IPS DF 19.7 (cell line): Measurements from ENCODE around the gene ZNF366.
A peak's percentile ranks its signal among the peaks of the same experiment; 100 is the strongest.

Experiments
- DNase-seq: peaks from one replicate; pipeline ENCODE4 v3.0.0-alpha.2; 2013; ENCODE audit warnings: low read depth, low spot score

The ZNF366 gene

DNA sequence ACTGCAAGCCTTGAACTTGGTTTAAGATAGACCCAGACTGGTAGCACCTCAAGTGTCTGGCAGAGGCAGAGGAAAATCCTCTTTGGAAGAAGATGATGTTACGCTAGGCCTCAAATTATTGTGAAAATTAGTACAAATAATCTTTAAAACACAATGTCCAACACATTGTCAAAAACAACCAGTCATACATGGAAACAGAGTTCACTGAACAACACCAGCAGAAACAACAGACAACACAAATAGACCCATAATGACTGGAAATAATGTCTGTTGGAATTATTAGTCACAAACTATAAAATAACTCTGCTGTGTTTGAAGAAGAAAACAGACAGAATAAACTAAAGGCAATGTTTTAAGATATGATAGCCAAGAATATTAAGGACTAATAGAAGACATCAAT, 15.4 kb upstream of the ZNF366 start:
- DNase-seq: no peak

DNA sequence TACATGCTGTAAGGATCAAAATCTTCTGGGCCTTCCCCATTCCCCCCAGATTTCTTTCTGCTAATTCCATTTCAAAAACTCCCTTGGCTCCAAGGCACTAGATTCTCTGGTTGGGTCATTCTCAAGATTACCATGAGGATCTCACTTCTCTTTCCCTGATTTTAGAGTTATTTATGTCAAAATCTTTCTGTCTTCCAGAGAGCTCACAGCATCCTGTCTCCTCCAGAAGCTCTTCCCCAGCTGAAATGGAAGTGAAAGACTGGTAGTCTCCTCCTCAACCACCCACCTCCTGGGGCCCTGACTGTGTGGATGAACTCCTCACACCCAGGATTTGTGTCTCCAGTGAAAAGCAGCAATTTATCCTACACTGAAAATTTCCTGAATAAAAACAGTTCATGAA, 11.9 kb upstream of the ZNF366 start:
- no peak for DNase-seq

DNA sequence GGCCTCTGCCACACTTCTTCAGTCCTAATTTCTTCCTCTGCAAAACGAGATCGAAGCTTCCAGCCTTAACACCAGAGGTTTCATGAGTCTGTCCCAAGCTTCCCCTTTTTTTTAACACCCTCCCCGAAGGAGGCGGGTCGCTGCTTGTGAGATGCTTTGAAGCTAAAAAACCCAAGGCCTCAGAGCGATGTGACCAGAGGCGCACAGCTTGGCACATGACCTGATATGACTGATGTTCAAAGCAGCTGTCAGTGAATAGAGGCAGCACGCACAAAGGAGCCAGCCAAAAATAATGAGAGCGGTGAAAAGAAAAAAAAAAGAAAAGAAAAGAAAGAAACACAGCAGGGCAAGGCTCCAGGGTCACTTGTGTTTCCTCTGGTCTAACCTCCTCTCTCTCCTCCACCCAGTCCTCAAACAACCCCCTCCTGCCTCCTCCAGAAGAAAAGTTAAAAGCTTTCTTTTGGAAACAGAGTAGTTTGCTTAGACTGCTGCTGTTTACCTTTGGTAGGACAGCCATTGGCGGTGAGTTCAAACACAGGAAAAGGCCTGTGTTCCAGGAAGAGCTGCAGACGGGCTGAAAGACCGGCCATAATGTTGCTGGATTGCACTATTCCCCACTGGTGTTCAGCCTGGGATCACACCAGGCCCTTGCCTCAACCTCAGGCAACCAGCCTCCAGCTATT, 10.9 kb upstream of the ZNF366 start:
- DNase-seq: no peak

DNA sequence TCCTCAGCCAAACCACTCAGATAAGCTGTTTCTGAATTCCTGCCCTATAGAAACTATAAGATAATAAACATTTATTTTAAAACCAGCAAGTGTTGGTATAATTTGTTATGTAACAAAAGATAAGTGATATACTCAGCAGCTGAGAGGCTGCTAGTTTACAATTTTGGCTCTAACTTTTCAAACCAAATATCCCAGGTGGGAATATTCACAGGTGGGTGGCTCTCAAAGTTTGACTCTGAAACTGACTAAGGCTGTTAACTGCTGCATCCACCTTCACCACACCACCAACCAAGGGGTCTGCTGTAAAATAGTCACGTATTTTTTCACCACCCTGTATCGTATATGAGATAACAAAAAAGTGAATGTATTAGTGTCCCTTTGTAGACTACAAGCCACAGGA, 9.7 kb upstream of the ZNF366 start:
- no peak for DNase-seq

DNA sequence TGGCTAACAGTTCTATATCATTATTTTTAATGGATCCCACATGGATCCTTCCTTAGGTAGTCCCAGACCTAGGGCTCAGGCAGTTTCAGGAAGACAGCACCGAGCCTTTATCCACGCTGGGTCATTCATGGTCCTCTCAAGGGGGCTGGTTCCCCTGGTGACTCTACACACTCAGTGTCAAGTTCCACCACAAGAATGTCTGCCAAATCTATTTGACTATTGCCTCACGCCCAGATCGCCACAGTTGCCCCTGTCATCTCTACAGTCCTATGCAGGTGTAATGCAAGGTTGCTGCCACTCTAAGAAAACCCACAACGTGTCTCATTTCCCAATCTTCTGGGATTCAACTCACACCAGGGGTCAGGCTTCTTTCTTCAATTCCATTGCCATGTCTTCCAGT, 8.0 kb upstream of the ZNF366 start:
- no peak for DNase-seq

DNA sequence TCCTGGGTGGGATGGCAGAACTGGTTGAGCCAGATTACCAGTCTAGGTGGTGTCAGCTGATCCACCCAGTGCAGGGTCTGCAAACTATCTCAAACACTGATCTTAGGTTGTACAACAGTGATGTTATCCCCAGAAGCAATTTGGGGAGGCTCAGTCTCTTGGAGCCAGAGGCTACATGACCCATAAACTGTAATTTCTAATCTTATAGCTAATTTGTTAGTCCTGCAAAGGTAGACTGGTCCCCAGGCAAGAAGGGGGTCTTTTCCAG, 5.3 kb upstream of the ZNF366 start:
- no peak for DNase-seq

DNA sequence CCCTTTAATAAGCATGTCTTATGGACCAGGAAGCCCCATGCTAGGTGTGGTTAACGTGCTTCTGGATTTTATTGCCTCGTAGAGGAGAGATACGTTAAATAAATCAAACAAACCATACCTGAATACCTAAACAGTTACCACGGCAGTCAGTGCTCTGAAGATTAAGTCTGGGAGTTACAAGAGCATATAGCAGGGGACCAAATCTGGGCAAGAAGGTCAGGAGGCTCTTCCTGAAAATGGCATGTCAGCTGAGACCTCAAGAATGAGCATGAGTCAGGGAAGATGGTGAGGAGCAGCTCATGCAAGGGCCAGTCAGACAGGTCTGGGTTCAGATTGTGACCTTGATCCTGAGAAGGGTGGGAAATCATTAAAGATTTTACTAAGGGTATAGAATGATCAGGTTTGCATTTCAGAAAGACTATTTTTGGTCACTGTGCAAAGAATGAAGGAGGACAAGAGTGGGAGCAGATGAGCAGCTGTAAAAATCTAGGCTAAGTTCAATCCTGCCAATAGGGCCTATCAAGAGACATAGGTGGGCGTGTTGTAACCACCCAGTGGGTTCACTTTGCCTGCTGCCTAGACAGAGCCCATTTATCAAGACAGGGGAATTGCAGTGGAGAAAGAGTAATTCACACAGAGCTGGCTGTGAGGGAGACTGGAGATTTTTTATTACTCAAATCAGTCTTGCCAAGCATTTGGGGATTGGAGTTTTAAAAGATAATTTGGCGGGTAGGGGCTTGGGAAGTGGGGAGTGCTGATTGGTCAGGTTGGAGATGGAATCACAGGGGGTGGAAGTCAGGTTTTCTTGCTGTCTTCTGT, 4.8 kb upstream of the ZNF366 start:
- no peak for DNase-seq

DNA sequence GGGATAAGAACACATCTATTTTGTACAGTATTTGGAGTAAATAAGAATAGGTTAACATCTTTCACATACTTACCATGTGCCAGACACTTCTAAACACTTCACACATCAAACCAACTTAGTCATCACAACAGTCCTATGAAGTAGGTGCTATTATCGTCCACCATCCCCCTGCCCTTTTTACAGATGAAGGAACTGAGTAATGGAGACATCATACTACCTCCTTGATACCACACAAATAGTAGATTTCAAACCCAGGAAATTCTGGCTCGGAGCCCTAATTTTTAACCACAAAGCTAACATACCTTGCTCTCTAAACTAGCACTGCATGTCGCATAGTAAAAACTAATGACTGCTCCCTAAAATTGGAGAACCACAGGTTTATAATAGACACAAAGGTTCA, 4.2 kb upstream of the ZNF366 start:
- DNase-seq: no peak

DNA sequence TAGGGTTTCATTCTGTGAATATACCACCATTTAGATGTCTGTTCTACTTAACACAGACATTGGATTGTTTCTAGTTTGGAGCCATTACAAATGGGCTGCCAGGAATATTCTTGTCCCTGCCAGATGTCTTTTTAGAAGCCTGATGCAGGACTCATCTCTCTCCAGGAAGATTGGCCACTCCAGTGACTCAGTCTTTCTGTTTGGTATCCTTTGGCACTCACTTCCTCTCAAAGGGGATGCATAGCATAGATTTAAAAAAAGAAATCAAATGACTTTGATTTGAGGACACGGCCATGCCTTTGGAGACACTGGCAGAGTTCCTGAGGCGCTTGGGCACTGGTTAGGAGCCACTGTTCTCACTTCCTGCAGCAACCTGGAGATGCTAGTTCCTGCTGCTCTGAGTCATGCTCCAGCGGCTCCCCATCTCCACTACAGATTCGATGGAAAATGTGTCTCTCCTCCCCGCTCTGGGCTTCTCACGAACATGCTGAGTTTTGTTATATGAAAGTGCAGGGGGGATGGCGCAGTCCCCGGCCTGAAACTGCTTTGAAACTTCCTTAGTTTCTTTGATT, 3.5 kb upstream of the ZNF366 start:
- DNase-seq: no peak

DNA sequence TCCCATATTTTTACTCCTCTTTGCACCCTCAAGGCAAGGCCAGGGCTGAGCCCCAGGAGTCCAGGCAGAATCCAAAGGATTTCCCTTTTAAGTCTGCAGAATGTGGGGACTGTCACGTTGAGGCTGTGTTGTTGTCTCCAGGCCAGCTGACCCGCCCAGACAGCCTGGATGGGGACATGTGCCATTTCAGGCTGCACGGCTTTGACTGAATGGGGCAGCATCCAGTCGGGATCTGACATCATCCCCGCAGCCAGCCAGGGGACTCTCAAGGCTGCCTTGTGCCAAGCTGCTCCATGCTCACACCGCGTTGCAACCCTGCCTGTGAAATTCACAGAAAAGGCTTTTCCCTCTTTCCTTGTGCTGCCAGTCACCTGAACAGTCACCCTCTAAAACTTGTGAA, 2.2 kb upstream of the ZNF366 start:
- DNase-seq: no peak

DNA sequence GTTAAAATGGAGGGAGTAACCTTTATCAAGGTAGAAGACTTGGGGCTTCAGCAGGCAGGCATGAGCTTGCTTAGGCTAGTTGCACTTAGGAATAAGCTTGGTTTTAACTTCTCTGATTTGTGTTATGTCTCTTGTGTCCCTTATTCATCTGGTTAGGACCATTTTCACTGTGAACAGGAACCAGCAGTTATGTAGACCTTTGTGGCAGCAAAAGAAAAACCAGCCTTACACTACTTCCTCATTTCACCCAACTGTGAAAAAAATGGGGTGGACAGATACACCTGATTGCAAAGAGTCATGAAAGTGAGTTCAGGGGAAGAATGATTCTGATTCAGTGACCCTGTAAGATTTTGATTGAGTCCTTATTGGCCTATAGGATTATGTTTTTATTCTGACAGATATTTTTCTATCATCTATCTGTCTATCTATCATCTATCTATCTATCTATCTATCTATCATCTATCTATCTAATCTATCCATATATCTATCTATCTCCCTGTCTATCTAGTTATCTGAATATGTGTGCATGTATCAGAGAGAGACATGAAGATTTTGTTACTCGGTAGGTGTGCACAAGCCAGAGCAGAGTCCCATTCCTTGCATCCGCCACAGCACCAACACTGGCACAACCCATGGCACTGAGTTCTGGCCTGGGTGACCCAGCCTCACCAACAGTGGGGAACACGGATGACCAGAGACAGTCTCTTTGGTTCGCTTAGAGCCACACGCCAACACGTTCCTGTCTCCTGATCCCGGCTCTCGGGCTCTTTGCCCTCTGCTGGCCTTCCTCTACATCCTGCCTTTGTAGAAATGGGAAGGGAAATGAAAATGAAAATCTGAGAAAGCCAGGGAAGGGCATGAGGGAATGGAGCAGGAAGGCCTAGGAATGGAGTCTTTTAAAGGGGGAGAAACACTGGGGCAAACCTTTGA, 1.3 kb upstream of the ZNF366 start:
- DNase-seq: no peak

DNA sequence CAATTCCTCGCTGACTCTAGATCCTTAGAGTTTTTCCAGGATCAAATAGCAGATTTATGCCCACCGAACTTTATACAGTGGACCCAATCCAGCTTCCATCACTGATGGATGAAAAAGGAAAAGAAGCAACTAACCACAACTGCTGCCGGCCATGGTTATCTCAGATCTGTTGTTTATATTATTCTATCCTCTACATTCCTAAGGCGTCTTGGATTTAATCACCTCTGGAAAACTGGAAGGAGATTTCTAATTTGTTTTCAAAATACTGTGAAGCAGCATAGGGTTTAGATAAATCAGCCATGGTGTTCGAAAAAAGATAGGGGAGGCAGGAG, 663 bp upstream of the ZNF366 start:
- DNase-seq: no peak

DNA sequence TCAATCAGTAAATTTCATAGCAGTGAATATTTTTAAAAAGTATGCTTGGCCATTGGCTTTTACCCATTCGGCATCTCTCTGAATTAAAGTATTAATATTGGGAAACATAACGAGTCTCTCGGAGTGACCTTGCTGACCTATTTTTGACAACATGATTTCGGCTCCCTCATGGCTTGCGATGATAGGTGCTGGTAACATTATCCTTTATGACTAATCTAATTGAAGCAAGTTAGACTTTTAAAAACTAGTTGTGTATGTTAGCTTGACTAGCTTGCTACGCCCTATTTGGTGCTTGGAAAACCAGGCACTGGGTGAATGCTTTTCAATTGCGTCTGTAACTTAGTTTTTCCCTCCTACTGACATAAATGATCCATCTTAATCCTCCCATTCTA, 1.1 kb downstream of the ZNF366 start:
- no peak for DNase-seq

DNA sequence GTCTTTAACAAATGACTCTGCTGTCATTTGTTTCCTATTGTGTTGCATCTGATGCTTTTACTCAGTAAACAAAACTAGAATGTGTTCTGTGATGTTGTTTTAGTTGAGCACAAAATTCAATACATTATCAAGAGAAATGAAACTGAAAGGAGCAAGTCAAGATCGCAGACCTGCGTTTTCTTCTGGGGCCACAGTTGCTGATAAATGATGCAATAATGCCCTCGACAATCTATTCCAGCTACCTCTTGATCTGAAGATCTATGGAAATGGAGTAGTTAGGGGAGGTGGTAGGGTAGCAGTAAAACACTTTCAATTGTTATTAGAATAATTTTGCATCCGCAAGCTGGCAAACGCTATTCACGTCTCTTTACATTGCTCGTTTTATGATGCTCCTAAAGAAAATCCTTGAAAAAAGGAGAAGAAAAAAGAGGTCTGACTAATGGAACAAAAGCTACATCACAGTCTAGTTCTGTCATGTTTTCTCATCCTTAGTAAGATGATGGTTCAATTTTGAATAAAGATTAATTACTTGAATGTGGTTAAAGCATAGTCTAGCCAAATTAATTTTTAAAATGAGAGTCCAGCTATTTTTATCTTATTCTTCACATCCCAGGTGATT, 1.6 kb downstream of the ZNF366 start:
- no peak for DNase-seq

DNA sequence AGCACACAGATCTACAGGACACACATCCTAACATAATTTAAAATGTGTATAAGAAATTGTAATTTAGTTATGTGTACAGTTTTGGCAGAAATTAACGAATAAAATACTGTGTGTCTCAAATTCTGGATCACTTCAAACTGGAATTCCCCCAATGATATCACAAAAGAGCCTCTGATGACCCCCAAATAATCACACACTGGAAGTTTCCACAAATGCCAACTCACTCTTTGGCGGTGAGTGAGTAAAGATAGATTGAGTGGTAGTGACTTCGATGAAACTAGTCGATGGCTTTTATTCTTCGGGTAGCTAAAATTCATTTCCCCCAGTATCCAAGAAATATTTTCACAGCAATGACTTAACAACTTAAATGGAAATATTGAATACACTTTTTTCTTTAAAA, 2.2 kb downstream of the ZNF366 start:
- DNase-seq: no peak

DNA sequence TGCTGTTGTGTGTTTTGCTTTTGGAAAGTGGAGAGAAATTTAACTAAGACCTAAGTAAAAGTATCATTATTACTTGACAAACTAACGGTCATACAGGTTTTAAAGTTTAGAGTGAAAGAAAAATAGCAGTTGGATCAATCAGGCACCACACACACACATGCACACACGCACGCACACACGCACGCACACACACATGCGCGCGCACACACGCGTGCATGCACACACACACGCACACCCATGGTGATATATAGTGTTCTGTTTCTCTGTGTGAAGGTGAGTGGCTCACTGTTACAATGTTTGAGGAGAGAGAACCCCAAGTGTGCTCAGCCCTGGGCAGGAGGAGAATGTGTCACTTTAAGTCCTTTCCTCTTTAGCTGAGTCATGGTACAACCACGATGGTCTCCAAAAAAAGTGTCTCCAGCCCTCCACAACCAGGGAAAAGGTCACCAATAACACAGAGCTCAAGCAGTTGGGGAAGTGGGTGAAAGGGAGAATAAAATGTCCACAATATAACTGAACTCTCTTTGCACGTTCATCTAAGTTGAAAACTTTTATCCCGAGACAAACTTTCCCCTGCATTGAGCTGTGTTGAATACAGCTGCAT, 3.2 kb downstream of the ZNF366 start:
- DNase-seq: no peak

DNA sequence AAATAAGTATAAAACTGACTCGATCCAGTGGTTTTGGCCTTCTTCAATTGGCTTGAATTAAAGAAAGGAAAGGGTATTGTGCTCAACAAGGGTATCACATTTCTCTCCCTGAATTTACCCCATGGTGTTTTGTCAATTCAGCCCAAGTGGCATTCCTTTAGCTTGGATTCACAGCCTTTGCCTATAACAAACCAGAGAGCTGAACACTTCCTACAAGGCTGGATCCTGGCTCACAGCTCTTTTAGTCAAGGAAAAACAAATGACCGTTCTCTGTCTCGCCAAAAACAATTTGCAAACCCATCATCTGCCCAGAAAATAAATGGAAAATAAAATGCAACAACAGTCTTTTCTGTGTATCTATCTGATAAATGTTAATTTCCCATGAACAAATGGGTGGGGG, 5.7 kb downstream of the ZNF366 start:
- DNase-seq: peak; percentile 45

DNA sequence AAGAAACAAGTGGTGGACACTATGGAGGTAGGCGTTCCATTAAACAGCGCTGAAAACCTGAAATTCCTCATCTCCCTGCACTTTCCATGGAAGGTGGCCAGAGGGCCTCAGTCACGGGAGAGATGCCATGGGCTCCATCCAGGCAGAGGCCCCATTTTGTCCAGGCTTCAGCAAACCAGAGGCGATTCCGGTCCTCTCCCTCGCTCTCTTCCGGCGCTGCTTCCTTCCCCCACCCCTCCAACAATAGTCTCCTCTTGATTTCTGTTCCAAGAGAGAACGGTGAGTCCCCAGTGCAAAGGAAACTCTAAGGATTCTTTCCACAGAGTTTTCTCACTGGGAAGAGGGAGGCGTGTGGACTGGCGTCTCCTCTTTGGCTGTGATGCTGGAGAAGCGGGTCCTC, 7.5 kb downstream of the ZNF366 start:
- no peak for DNase-seq

DNA sequence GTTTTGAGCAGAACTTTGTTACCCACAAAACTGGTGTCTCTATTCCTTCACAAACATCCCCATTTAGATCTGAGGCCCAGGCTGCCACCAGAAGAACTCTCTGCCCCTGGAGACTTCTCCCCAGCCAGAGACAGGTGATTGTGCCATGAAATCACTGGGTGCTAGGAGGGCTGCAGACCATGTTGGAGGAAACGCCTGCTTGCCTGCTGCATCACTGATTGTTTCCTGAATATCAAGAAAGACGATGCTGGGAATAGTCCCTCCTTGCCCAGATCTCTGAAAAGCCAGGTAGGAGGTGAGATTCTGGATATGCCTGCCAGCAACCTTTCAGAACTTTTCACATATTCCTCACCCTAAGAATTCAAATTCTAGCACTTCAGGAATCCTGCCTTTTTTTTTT, 8.1 kb downstream of the ZNF366 start:
- DNase-seq: no peak

DNA sequence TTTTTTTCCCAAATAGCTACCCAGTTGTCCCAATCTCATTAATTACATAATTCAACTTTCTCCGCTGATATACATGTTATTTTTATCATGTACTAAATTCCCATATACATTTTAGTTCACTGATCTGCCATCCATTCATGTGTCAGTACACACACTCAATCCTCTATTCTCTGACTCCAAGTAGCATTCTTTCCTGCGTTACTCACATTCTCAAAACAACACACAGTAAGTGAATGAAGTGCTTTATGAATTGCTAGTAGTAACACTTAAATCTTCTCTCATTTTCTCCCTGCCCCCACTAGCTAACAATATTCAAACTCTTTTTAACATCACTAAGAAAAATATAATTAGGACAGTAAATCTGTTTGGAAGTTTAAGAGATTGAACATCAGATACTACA, 8.9 kb downstream of the ZNF366 start:
- DNase-seq: no peak

DNA sequence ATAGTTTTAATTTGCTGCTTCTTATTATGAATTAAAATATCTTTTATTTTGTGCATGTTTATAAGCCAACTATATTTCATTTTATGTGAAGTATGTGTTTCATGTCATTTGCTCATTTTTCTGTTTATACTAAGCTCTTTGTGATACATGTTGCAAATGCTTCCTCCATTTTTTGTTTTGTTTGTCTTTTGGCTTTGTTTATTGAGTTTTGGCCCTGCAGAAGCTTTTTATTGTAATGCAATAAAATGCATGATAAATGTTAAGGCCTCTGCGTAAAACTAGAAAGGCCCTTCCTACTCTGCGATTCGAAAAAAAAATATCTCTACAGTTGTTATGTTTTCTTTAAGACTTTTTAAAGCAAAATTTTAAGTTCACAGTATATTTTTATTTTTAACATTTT, 9.4 kb downstream of the ZNF366 start:
- DNase-seq: no peak

DNA sequence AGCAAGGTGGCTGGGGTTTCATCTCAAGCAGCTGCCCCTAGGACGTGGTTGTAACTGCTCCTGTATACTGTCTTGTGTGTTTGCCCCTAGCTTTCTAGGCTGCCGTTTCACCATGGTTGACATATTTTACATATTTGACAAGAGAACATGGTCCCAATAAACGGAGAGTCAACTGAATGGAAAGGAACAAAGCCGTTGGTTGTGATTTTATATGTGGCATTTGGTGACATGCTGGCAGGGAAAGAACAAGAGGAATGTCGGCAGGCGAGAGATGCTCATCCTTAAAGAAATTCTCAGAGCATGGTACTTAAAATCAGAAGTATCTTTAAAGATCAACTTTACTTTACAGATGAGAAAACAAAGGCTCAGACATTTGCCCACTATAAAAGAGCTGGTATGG, 11.8 kb downstream of the ZNF366 start:
- no peak for DNase-seq
